IPS-15b (cell line): ENCODE data around the gene DTHD1.

ENCODE experiments used
- H3K27me3 ChIP-seq: one replicate; pipeline ENCODE4 v1.6.1; 2013; ENCODE audit warnings: low read length; ENCODE audit not compliant: control insufficient read depth, insufficient read depth
- H3K36me3 ChIP-seq: one replicate; pipeline ENCODE4 v1.6.1; 2013; ENCODE audit warnings: low read length; ENCODE audit not compliant: control insufficient read depth, insufficient read depth
- H3K4me1 ChIP-seq: one replicate; pipeline ENCODE4 v1.6.1; 2013; ENCODE audit warnings: mild to moderate bottlenecking, low read length; ENCODE audit not compliant: control insufficient read depth, insufficient read depth
- H3K4me3 ChIP-seq: one replicate; pipeline ENCODE4 v1.5.1; 2013; ENCODE audit warnings: low read depth, low read length
- H3K9ac ChIP-seq: one replicate; pipeline ENCODE4 v1.6.1; 2013; ENCODE audit warnings: low read depth, mild to moderate bottlenecking, low read length
- H3K9me3 ChIP-seq: one replicate; pipeline ENCODE4 v1.6.1; 2013; ENCODE audit warnings: mild to moderate bottlenecking, low read length; ENCODE audit not compliant: control insufficient read depth, insufficient read depth

The DTHD1 gene

DNA sequence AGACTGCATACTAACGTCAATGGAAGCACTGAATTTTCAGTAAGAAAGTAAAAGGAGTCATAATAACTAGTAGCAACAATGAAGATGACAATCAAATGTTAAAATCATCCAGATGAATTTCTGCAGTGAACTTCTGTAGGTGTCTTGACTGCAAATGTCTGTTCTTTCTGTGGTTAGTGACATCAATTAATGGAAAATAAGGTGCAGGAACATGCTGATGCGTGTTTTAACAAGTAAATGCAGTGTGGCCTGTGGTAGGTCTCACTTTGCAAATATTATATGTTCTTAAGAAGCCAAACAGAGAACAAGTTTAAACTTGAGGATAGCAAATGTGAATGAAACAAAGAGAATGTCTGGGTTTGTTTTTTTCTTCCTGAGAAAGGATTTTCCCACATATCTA, 2.6 kb upstream of the DTHD1 start:
- Histone ChIP-seq H3K4me3 (no peak overlapping the region), H3K4me1 (no peaks in the 10 kb centered on the region), H3K36me3 (no peaks in the 10 kb centered on the region), H3K9ac (no peak overlapping the region), H3K9me3 (no peaks in the 10 kb centered on the region), H3K27me3 (no peaks in the 10 kb centered on the region)

DNA sequence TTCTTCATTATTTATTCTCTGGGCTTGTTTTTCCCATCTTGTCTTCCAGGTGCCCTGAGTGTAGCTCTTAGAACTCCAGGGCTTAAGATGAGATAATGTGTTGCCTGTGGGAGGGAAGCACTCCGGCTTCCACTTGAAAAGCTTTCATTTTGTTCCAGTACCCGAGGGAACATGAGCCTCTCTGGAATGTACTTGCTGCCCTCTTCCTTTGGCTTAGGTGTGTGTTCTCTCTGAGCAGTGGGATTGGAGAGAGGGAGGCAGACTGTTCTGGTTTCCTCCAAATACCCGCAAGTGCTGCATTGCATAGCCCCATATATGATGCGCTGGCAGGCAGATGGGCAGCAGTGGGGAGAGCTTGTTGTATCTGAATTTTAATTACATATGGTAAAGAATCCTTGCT, 861 bp upstream of the DTHD1 start:
- Histone ChIP-seq H3K4me3 (no peak overlapping the region), H3K27me3 (no peaks in the 10 kb centered on the region), H3K36me3 (no peaks in the 10 kb centered on the region), H3K9me3 (no peaks in the 10 kb centered on the region), H3K4me1 (no peaks in the 10 kb centered on the region), H3K9ac (no peak overlapping the region)

DNA sequence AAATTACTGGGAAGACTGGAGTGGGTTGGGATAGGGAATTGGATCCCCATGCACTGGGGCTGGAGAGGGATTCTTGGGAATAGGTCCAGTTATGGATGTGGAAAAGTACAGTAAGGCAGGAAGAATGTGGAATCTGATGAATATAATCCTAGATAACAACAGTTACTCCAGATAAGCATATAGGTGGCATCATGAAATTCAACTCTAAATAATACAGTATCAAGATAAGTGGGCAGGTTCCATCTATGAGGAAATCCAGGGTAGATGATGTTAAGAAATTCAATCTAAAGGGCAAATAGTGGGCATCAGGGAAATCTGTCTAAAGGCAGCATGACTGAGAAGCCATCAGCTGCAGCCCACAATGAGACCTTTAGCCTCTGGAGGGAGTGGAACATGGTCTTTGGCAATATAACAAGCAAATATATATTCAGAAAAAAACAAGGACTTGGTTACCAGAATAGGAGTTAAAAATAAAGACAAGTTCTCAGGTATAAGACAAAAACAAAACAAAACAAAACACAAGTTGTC, 1.2 kb downstream of the DTHD1 start:
- Histone ChIP-seq H3K36me3 (no peaks in the 10 kb centered on the region), H3K9ac (no peak overlapping the region), H3K4me3 (no peak overlapping the region), H3K4me1 (no peaks in the 10 kb centered on the region), H3K9me3 (no peaks in the 10 kb centered on the region), H3K27me3 (no peaks in the 10 kb centered on the region)

DNA sequence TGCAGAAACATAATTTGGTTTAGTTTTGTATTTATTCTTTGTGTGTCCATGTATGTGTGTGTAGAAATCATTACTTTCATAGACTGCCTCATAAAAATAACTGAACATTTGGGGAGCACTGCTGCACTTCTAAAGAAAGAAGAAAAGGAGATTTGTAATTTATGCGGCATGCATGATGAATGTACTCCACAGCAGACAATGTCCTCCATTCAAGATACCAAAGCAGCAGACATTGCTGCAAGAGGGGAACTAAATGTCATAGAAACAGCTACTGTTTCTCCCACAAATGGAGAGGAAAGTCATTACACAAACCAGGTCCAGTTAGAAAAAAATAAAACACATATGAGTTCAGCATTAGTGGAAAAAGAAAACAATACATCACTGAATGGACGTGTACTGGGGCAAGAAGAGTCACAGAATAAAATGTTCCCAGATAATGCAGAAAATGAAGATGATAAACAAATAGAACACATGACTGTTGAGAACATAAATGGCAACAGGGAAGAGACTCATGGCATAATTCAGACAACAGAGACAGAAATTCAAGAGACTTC, 2.6 kb downstream of the DTHD1 start:
- Histone ChIP-seq H3K4me1 (no peaks in the 10 kb centered on the region), H3K36me3 (no peaks in the 10 kb centered on the region), H3K4me3 (no peak overlapping the region), H3K27me3 (no peaks in the 10 kb centered on the region), H3K9ac (no peak overlapping the region), H3K9me3 (no peaks in the 10 kb centered on the region)

DNA sequence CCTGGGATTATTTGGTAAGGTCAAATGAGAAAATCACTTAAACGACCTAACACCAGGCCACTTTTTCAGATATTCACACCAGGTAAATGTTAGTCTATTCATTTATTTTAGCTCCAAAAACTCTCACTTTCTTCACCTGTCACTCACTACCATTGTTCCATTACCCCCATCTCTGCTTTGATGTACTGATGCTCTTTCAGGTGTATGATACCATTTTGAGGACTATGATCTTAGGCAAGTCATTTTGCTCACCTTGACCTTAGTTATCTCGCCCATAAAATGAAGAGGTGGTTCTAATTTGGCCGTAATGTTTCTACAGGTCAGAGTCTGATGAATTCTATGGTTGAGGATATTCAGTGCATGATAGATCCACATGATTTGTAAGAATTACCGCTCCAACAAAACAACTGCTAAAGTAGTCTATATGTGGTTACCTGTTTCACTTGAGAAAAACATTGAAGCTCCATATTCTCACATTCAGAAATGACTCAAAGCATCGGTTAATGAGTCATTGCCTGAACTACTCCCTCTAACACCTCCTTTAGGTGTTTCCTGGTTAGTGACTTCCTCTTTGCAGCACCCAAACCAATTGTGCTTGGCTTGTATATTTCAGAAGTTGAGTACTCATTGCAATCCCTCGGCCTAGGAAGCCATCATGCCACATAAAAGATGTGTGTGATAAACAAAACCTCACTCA, 4.5 kb downstream of the DTHD1 start:
- H3K9ac ChIP-seq, result no peak overlapping the region
- no peak overlapping the region for H3K4me3 ChIP-seq
- H3K27me3 ChIP-seq, result no peaks in the 10 kb centered on the region

DNA sequence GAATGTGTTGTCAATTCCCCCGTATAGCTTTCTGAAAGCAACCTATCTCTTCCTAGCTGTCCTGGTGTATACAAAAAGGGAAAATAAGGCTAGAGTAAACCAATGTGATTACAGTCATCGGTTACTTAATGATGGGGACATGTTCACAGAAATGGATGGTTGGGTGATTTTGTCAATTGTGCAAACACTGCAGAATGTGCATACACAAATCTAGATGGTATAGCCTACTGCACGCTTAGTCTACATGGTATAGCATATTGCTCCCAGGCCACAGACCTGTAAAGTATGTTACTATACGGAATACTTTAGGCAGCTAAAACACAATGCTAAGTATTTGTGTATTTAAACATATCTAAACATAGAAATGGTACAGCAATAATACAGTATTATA, 5.1 kb downstream of the DTHD1 start:
- Histone ChIP-seq H3K9me3 (no peaks in the 10 kb centered on the region), H3K36me3 (no peaks in the 10 kb centered on the region), H3K27me3 (no peaks in the 10 kb centered on the region), H3K4me1 (no peaks in the 10 kb centered on the region), H3K4me3 (no peak overlapping the region), H3K9ac (no peak overlapping the region)

More for the DNA sequence above, 4.5 kb downstream of the DTHD1 start:
- Histone ChIP-seq H3K4me1 (no peaks in the 10 kb centered on the region), H3K9me3 (no peaks in the 10 kb centered on the region), H3K36me3 (no peaks in the 10 kb centered on the region)

DNA sequence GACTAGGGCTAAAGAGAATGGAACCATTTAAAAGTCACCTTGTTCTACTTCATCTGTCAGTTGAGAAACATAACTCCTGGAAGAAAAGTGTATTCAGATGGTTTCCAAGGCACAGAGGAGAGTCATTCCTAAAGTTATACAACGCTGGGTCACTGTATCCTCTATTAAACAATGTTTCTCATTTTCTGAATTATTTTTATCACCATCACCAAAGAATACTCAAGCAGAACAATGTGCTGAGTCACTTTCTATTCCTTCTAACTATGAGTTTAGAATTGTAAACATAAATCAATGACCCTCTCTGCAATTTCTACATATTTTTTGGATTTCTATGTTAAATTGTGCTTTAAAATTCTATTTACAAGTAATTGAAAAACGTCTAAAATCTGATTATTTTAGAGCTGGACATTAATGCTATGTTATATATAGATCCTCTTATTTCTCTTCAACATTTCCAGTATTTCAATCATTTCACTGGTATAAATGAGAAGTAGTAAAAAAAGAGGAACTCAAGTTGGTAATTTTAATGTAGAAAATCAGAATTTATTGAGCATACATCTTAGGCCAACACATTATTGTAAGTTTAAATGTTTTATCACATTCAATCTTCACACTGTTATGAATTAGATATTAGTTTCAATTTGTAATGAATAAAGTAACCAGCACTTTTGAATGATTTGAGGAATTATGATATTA, 7.5 kb downstream of the DTHD1 start:
- H3K9me3 ChIP-seq, result no peaks in the 10 kb centered on the region

DNA sequence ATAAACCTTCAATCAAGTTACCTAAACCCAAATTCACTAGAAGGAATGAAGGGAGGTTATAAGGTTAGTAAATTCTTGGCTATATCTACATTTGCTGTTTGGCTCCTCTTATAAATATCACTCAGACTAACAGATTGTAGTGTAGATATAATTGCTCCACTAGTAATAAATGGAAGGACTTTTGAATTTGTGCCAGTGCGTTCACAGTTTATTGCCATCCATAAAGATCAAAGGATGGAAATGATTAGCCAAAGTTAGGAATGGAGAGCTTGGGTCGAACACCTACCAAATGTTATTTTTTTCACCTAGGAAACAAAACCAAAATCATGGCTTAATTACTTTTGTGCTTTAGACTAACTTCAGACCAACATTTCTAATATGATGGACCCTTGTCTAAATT, 9.2 kb downstream of the DTHD1 start:
- H3K9ac ChIP-seq, result no peak overlapping the region
- H3K4me3 ChIP-seq, result no peak overlapping the region
- no peaks in the 10 kb centered on the region for H3K9me3 ChIP-seq
- no peaks in the 10 kb centered on the region for H3K27me3 ChIP-seq
- no peaks in the 10 kb centered on the region for H3K4me1 ChIP-seq
- no peaks in the 10 kb centered on the region for H3K36me3 ChIP-seq

More for the DNA sequence above, 7.5 kb downstream of the DTHD1 start:
- Histone ChIP-seq H3K4me1 (no peaks in the 10 kb centered on the region), H3K27me3 (no peaks in the 10 kb centered on the region), H3K36me3 (no peaks in the 10 kb centered on the region), H3K4me3 (no peak overlapping the region), H3K9ac (no peak overlapping the region)

DNA sequence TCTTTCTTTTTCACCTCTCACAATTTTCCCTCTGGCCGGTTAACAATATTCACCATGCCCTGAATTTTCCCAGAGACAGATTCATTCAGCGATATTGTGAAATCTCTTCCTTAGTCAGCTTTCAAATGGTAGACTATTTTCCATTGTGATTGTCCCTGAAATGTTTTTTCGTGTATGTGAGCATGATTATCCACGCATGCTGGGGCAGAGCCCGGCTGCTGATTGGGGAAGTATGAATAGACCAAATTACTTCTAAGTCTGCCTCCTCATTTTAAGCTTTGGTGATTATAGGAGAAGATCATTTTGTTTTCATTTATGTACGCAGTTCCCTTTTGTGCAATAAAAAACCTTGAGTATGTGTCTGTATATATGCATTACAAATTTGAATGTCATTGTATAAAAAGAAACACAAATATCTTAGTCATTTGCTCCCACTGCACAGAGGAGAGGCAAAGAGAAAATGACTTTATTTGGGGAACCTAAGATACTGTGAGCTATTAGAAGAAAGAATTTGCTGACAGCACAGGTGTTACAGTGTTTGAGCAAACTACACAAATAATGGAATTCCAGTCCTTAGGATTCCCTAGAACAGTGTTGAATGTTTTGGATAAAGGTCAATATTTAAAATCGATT, 11.3 kb downstream of the DTHD1 start:
- no peak overlapping the region for H3K9ac ChIP-seq
- no peaks in the 10 kb centered on the region for H3K9me3 ChIP-seq
- no peaks in the 10 kb centered on the region for H3K4me1 ChIP-seq
- no peaks in the 10 kb centered on the region for H3K27me3 ChIP-seq
- H3K4me3 ChIP-seq, result no peak overlapping the region
- no peaks in the 10 kb centered on the region for H3K36me3 ChIP-seq

DNA sequence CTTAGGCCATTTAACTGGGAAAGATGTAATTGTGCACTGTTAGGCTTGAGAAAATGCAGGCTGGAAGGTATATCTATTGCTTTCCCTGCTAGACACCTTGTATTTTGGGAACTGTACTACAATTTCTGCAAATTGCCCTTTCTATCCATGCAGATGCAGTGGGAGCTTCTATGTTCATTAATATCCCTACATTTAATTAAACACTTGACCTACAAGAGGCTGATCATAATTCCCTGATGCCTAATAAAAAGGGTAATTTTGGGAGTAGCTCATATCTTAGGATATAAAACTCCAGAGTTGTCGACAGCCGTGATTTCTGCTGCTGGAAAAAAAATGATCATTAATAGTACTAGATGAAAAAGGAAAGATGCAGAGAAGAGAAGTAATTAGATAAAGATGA, 19.7 kb downstream of the DTHD1 start:
- Histone ChIP-seq H3K4me1 (no peaks in the 10 kb centered on the region), H3K27me3 (no peaks in the 10 kb centered on the region), H3K36me3 (no peaks in the 10 kb centered on the region), H3K9me3 (no peaks in the 10 kb centered on the region), H3K9ac (no peak overlapping the region), H3K4me3 (no peak overlapping the region)

DNA sequence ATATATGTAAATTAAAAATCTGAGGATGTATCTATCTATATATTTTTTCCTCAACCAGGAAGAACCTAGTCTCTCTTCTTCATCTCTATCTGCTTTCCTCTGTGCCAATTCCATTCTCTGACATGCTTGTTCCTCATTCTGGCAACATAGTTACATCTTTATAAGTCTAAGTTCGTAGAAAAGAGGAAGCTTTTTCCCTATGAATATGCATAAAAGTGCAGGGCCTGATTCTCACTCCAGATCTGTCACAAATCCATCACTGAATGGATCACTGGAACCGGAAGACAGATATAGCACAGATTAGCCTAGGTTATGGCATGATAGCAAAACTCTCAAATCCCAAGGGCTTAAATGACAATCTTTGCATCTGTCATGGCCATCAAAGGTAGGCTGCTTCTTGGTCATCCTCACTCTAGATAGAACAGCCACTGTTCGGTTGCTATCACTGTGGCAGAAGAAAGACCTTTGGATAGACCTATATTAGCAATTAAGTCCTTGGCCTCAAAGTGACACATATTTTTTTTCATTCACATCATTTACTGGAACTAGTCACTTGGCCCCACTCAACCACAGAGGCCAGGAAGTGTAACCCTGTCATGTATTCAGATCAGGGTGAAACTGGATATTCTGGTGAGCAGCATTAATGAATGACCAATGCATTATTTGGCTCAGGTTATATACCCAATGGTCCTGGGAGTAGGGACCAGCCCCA, 22.2 kb downstream of the DTHD1 start:
- Histone ChIP-seq H3K4me3 (no peak overlapping the region), H3K27me3 (no peaks in the 10 kb centered on the region), H3K36me3 (no peaks in the 10 kb centered on the region), H3K4me1 (no peaks in the 10 kb centered on the region), H3K9ac (no peak overlapping the region), H3K9me3 (no peaks in the 10 kb centered on the region)
